CD8-positive, alpha-beta memory T cell (primary cell): ENCODE measurements around the gene CTAG1A. TPM values are rescaled to one million over a fixed set of nuclear protein-coding genes. Genes with fewer than 3 reads are reported as not detected.
"Not testable (repeated sequence)": the region's sequence is repeated elsewhere in the genome, so short reads cannot be mapped to it uniquely, and the experiment has no call there.

Source experiments
- CTCF ChIA-PET: fragments of 350-600 bp; sonication (Branson Sonifier 250); formaldehyde crosslinking; loops from one replicate; lab custom pipeline; 2021; ENCODE audit warnings: antibody characterized with exemption; lab: Charles Lee
- POLR2A ChIA-PET: fragments of 350-600 bp; sonication (Branson Sonifier 250); formaldehyde crosslinking; loops from one replicate; lab custom pipeline; 2021; ENCODE audit warnings: antibody characterized with exemption; lab: Charles Lee
- DNase-seq, 5 donors: peaks; one replicate each; pipeline versions ENCODE4 v3.0.0 to v3.0.0-alpha.2; 2020 to 2022; ENCODE audit warnings: mixed read lengths in 1 of 5
- H3K27ac ChIP-seq: one replicate; pipeline ENCODE4 v1.7.0; 2013; ENCODE audit warnings: low read depth, mild to moderate bottlenecking, low read length, moderate library complexity
- H3K27me3 ChIP-seq: 2 replicates; pipeline ENCODE4 v1.7.0; 2013; ENCODE audit warnings: low read length, mild to moderate bottlenecking; ENCODE audit not compliant: insufficient read depth, poor library complexity, severe bottlenecking
- H3K36me3 ChIP-seq: 2 replicates; pipeline ENCODE4 v1.7.0; 2013; ENCODE audit warnings: mild to moderate bottlenecking, low read length, moderate library complexity; ENCODE audit not compliant: insufficient read depth
- H3K4me1 ChIP-seq: 2 replicates; pipeline ENCODE4 v1.7.0; 2013; ENCODE audit warnings: mild to moderate bottlenecking, low read length, moderate library complexity; ENCODE audit not compliant: insufficient read depth
- H3K4me3 ChIP-seq: 2 replicates; pipeline ENCODE4 v1.7.0; 2013; ENCODE audit warnings: mild to moderate bottlenecking, low read length
- H3K9me3 ChIP-seq: 2 replicates; pipeline ENCODE4 v1.7.0; 2013; ENCODE audit warnings: mild to moderate bottlenecking, low read length
- H3K27ac Mint-ChIP-seq, 8 donors: one replicate each; pipeline ENCODE4 v1.8.0; 2020 to 2021; ENCODE audit warnings: mixed read lengths in 8 of 8, mild to moderate bottlenecking in 6 of 8, inconsistent platforms in 3 of 8, moderate library complexity in 3 of 8
- H3K27me3 Mint-ChIP-seq, 2 donors: one replicate each; pipeline ENCODE4 v1.8.0; 2020 to 2021; ENCODE audit warnings: mixed read lengths in 2 of 2, mild to moderate bottlenecking in 1 of 2, moderate library complexity in 1 of 2
- H3K36me3 Mint-ChIP-seq, 3 donors: one replicate each; pipeline ENCODE4 v1.8.0; 2020 to 2021; ENCODE audit warnings: mixed read lengths in 3 of 3, inconsistent platforms in 1 of 3, mild to moderate bottlenecking in 1 of 3
- H3K4me1 Mint-ChIP-seq, 3 donors: one replicate each; pipeline ENCODE4 v1.8.0; 2020 to 2021; ENCODE audit warnings: mixed read lengths in 3 of 3, inconsistent platforms in 1 of 3, mild to moderate bottlenecking in 1 of 3
- H3K4me3 Mint-ChIP-seq, 7 donors: one replicate each; pipeline ENCODE4 v1.8.0; 2020 to 2021; ENCODE audit warnings: mixed read lengths in 7 of 7, mild to moderate bottlenecking in 6 of 7, moderate library complexity in 4 of 7, inconsistent platforms in 2 of 7
- H3K9me3 Mint-ChIP-seq, 5 donors: one replicate each; pipeline ENCODE4 v1.8.0; 2020 to 2022; ENCODE audit warnings: mixed read lengths in 5 of 5, mild to moderate bottlenecking in 3 of 5, moderate library complexity in 2 of 5, inconsistent platforms in 1 of 5
- polyA plus RNA-seq: library from polyadenylated mRNA; unstranded; fragments of 300-500 nt; fragmentation: Illumina TruSeq; gene quantifications from one replicate; pipeline ENCODE4 v1.2.3, GENCODE V29; 2021
- total RNA-seq, 2 experiments: library from RNA; stranded (reverse); gene quantifications; one replicate each; pipeline ENCODE4 v1.2.3, GENCODE V29; 2021

Gene CTAG1A
- total RNA-seq (not detected), polyA plus RNA-seq (not detected)

GRCh38 chrX:154584585-154585183 lies at the start of gene CTAG1A:
CTAG1A (plus strand) TSS chrX:154585133; CDS start chrX:154585207, 74 bp downstream.
- CTCF ChIA-PET, DNase-seq, H3K36me3 Mint-ChIP-seq, H3K27me3 ChIP-seq, H3K27me3 Mint-ChIP-seq, H3K4me1 ChIP-seq, H3K4me1 Mint-ChIP-seq, H3K36me3 ChIP-seq, H3K9me3 Mint-ChIP-seq, H3K9me3 ChIP-seq, POLR2A ChIA-PET, H3K4me3 Mint-ChIP-seq, H3K27ac ChIP-seq, H3K4me3 ChIP-seq, H3K27ac Mint-ChIP-seq: not testable (repeated sequence)

DNA sequence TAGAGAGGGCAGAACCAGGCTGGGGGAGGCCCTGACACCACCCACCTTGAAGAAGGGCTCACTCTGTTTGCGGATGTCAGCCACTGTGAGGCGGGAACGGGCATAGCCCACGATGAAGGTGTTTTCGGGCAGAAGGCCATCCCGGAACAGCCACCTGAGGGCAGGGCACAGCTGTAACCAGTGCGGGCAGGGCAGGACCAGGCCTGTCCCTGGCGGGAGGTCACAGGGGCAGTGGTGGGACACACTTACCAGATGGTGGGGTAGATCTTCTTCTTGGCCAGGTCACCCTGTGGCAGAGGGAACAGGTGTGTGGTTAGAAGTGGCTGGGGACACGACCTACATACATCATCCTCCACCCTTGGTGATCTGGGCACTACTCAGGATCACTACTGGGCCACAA lies 49.0 kb upstream of the CTAG1A start:
- Mint-ChIP-seq H3K4me1 (peaks cover 9 to 13% (median 12%) of the 10 kb centered on the region in 3 donors), H3K9me3 (no peaks in the 10 kb centered on the region), H3K4me3 (no peak overlapping the region), H3K27me3 (no peaks in the 10 kb centered on the region), H3K27ac (peak overlapping the region in 2 of 8 donors; percentile 27 to 47), H3K36me3 (peaks cover 0 to 53% (median 6%) of the 10 kb centered on the region in 3 donors)
- Histone ChIP-seq H3K9me3 (no peaks in the 10 kb centered on the region), H3K4me3 (no peak overlapping the region), H3K4me1 (peaks cover 3% of the 10 kb centered on the region), H3K27me3 (no peaks in the 10 kb centered on the region), H3K36me3 (no peaks in the 10 kb centered on the region), H3K27ac (no peak overlapping the region)
- CTCF ChIA-PET, result interaction anchor here (1.1 to 2.8 kb wide), 4 partner anchors 9 to 163 kb away, joined by 3 to 9 read pairs (median 8); partner anchors contain the start of genes RPL10 and SLC10A3
- POLR2A ChIA-PET, result no interaction called here
- DNase-seq, result peak in 1 of 5 donors; percentile 36

GRCh38 chrX:154539077-154539476 lies 45.9 kb upstream of the CTAG1A start:
- H3K27me3 ChIP-seq, result no peaks in the 10 kb centered on the region
- no peaks in the 10 kb centered on the region for H3K36me3 ChIP-seq
- CTCF ChIA-PET, result interaction anchor here (1.5 kb wide), 1 partner anchor 166 kb away, joined by 3 read pairs; no protein-coding TSS in a partner anchor
- no peak overlapping the region for H3K27ac ChIP-seq
- H3K27me3 Mint-ChIP-seq, result no peaks in the 10 kb centered on the region
- H3K9me3 ChIP-seq, result no peaks in the 10 kb centered on the region
- POLR2A ChIA-PET, result no interaction called here
- no peak overlapping the region for H3K4me3 ChIP-seq
- peaks cover 24 to 35% (median 28%) of the 10 kb centered on the region in 3 donors for H3K4me1 Mint-ChIP-seq
- H3K9me3 Mint-ChIP-seq, result no peaks in the 10 kb centered on the region
- peak in 1 of 5 donors; percentile 19 for DNase-seq
- H3K36me3 Mint-ChIP-seq, result peaks cover 0 to 32% (median 6%) of the 10 kb centered on the region in 3 donors
- peak overlapping the region in 1 of 7 donors; percentile 60 for H3K4me3 Mint-ChIP-seq
- peak overlapping the region in 3 of 8 donors; percentile 3 to 51 (median 41) for H3K27ac Mint-ChIP-seq
- peaks cover 25% of the 10 kb centered on the region for H3K4me1 ChIP-seq

GRCh38 chrX:154540365-154540764 lies 44.6 kb upstream of the CTAG1A start:
- DNase-seq, H3K4me3 Mint-ChIP-seq, H3K27ac ChIP-seq, H3K9me3 Mint-ChIP-seq, H3K36me3 ChIP-seq, H3K27me3 Mint-ChIP-seq, POLR2A ChIA-PET, H3K27me3 ChIP-seq, H3K9me3 ChIP-seq, H3K4me3 ChIP-seq: not testable (repeated sequence)
- Mint-ChIP-seq H3K36me3 (peaks cover 0 to 30% (median 3%) of the 10 kb centered on the region in 3 donors), H3K4me1 (peaks cover 20 to 38% (median 30%) of the 10 kb centered on the region in 3 donors), H3K27ac (peak overlapping the region in 2 of 8 donors; percentile 36 to 81)
- CTCF ChIA-PET, result interaction anchor here (2.5 kb wide), 1 partner anchor 167 kb away, joined by 8 read pairs; no protein-coding TSS in a partner anchor
- H3K4me1 ChIP-seq, result peaks cover 33% of the 10 kb centered on the region

DNA sequence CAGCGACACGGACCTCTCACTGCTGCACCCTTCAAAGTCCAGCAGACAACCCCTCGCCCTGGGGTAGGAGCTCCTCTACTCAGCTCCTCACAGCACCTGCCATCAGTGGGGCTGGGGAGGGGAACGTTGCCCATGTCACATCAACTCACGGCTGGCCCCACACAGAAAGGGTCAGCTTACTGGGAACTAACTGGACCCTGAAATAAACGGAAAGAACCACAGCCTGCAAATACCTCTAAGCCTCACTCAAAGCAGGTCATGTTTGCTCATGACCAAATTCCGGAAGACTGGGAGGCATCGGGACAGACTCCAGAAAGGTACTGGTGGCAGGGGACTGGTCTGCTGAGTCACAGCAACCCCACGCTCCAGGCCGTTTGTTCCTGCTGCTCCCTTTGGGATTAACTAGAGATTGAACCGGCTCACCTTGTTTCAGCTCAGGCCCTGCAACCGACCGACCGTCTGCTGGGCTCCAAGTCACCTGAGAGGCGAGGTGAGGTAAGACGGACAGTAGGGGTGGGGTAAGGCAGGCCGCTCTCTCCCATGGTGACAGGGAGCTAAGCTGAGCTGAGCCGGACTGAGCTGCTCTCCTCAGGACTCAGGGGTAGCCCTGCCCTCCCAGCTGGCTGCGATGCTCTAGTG lies 43.9 kb upstream of the CTAG1A start:
- Mint-ChIP-seq H3K36me3 (peaks cover 0 to 25% (median 3%) of the 10 kb centered on the region in 3 donors), H3K4me1 (peaks cover 23 to 42% (median 33%) of the 10 kb centered on the region in 3 donors), H3K27ac (peak overlapping the region in 6 of 8 donors; percentile 19 to 99 (median 52))

DNA sequence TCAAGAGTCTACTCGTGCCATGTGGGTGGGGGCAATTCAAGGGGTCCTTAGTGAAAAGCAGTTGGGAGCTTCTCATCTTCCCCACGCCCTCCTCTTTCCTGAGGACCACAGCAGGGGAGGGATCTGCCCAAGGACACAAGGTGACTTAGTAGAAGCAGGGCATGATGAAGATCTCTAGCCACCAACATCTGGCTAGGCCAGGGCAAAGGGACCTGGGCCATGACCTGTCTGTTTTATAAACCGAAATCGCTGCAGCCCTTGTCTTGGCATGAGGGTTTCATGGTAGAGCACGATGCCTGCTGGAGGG lies 43.4 kb upstream of the CTAG1A start:
- Mint-ChIP-seq H3K36me3 (peaks cover 0 to 23% (median 3%) of the 10 kb centered on the region in 3 donors), H3K9me3 (no peaks in the 10 kb centered on the region), H3K4me1 (peaks cover 26 to 46% (median 36%) of the 10 kb centered on the region in 3 donors), H3K27ac (peak overlapping the region in 3 of 8 donors; percentile 38 to 99 (median 92)), H3K4me3 (no peak overlapping the region), H3K27me3 (no peaks in the 10 kb centered on the region)
- Histone ChIP-seq H3K36me3 (no peaks in the 10 kb centered on the region), H3K9me3 (no peaks in the 10 kb centered on the region), H3K4me3 (no peak overlapping the region), H3K27me3 (no peaks in the 10 kb centered on the region), H3K27ac (peak overlapping the region; percentile 78), H3K4me1 (peaks cover 42% of the 10 kb centered on the region)
- POLR2A ChIA-PET, result no interaction called here
- CTCF ChIA-PET, result interaction anchor here (1.6 to 2.5 kb wide), 2 partner anchors 132 to 168 kb away, joined by 4 to 8 read pairs; no protein-coding TSS in a partner anchor
- no peak for DNase-seq

More for the DNA sequence above, 43.9 kb upstream of the CTAG1A start:
- Mint-ChIP-seq H3K27me3 (no peaks in the 10 kb centered on the region), H3K4me3 (no peak overlapping the region), H3K9me3 (no peaks in the 10 kb centered on the region)
- Histone ChIP-seq H3K4me1 (peaks cover 38% of the 10 kb centered on the region), H3K9me3 (no peaks in the 10 kb centered on the region), H3K27ac (peak overlapping the region; percentile 78), H3K27me3 (no peaks in the 10 kb centered on the region), H3K4me3 (no peak overlapping the region), H3K36me3 (no peaks in the 10 kb centered on the region)
- ChIA-PET POLR2A (no interaction called here), CTCF (interaction anchor here (2.5 kb wide), 1 partner anchor 168 kb away, joined by 8 read pairs; no protein-coding TSS in a partner anchor)
- peak in 1 of 5 donors; percentile 13 for DNase-seq

DNA sequence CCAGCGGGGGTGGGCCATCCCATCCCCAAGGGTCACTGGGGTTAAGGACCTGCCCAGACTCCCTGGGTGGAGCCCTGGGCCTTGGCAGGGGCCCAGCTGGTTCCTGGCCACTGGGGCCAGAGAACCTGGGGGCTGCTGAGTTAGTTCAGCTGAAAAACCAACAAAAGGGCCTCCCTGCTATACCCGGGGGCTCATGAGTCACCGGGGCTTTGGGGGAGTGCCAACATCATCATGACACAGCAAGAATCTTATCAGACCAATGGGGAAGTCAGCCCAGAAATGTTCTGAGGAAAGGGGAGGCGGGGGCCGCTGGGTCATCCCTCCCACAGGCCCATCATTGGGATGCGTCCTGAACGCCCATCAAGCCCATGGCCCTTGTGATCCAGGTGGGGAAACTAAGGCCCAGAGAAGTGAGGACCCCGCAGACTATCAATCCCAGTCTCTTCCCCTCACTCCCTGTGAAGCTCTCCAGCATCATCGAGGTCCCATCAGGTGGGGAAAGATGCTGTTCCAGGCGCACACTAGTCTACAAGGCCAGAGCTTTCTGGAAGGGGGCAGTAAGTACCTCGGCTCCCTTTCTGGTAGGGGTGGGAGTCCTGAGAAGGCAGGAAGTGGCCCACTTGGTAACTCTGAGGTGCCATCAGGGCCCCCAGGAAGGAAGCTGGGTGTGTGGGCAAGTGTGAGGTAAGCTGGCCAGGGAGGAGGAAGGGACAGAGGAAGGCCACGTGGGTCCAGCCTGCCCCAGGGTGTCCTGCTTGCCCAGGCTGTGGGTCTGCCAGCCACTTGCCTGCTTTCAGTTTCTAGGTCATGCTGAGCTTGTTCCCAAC lies 42.8 kb upstream of the CTAG1A start:
- Histone ChIP-seq H3K27ac (peak overlapping the region; percentile 78), H3K36me3 (no peaks in the 10 kb centered on the region), H3K9me3 (no peaks in the 10 kb centered on the region), H3K4me3 (no peak overlapping the region), H3K4me1 (peaks cover 42% of the 10 kb centered on the region), H3K27me3 (no peaks in the 10 kb centered on the region)
- no peaks in the 10 kb centered on the region for H3K27me3 Mint-ChIP-seq
- peaks cover 0 to 23% (median 3%) of the 10 kb centered on the region in 3 donors for H3K36me3 Mint-ChIP-seq
- ChIA-PET POLR2A (no interaction called here), CTCF (interaction anchor here (1.6 to 2.5 kb wide), 2 partner anchors 132 to 169 kb away, joined by 4 to 8 read pairs; no protein-coding TSS in a partner anchor)
- H3K4me3 Mint-ChIP-seq, result peak overlapping the region; percentile 68 to 90 (median 77)
- peak in 4 of 5 donors; percentile 3 to 59 (median 22) for DNase-seq
- peak overlapping the region; percentile 83 to 99 (median 93) for H3K27ac Mint-ChIP-seq
- no peaks in the 10 kb centered on the region for H3K9me3 Mint-ChIP-seq
- peaks cover 26 to 46% (median 36%) of the 10 kb centered on the region in 3 donors for H3K4me1 Mint-ChIP-seq
